Measurements from ENCODE around the gene APLP2.

Gene APLP2

GRCh38 chr11:130076778-130077481, 7.2 kb downstream of the APLP2 start:
- H3K4me3 ChIP-seq (ENCODE audit: low read depth, low read length) = no peak overlapping the region
- TF ChIP-seq, protein P1, sequence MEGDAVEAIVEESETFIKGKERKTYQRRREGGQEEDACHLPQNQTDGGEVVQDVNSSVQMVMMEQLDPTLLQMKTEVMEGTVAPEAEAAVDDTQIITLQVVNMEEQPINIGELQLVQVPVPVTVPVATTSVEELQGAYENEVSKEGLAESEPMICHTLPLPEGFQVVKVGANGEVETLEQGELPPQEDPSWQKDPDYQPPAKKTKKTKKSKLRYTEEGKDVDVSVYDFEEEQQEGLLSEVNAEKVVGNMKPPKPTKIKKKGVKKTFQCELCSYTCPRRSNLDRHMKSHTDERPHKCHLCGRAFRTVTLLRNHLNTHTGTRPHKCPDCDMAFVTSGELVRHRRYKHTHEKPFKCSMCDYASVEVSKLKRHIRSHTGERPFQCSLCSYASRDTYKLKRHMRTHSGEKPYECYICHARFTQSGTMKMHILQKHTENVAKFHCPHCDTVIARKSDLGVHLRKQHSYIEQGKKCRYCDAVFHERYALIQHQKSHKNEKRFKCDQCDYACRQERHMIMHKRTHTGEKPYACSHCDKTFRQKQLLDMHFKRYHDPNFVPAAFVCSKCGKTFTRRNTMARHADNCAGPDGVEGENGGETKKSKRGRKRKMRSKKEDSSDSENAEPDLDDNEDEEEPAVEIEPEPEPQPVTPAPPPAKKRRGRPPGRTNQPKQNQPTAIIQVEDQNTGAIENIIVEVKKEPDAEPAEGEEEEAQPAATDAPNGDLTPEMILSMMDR (IDR thresholded peaks at IDR 0.05; ENCODE audit: borderline replicate concordance, insufficient read depth, low read depth, low read length) = no peak

GRCh38 chr11:130077671-130078070, 8.0 kb downstream of the APLP2 start:
- no peak overlapping the region for H3K4me3 ChIP-seq (ENCODE audit: low read depth, low read length)
- TF ChIP-seq, protein P1 (IDR thresholded peaks at IDR 0.05; ENCODE audit: borderline replicate concordance, insufficient read depth, low read depth, low read length) = no peak

- TF ChIP-seq, protein P1 (IDR thresholded peaks at IDR 0.05; ENCODE audit: borderline replicate concordance, insufficient read depth, low read depth, low read length) = no peak
- no peak overlapping the region for H3K4me3 ChIP-seq (ENCODE audit: low read depth, low read length)
Observed at GRCh38 chr11:130078080-130078479, 8.4 kb downstream of the APLP2 start.

DNA sequence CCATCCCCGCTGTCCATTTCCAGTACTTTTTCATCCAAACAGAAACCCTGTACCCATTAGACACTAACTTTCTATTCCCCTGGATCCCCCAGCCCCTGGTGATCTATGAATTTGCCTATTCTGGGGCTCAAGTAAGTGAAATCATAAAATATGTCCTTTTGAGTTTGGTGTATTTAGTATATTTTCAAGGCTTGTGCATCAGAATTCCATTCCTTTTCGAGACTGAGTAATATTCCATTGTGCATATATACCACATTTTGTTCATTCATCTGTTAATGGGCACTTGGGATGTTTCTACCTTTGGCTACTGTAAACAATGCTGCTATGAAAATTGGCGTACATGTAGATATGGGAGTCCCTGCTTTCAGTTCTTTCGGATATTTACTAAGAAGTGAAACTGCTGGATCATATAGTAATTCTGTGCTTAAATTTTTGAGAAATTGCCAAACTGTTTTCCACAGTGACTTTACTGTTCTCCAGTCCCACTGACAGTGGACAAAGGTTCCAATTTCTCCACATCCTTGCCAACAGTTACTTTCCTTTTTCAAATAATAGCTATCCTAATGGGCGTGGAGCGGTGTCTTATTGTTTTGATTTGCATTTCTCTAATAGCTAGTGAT, 16.1 kb downstream of the APLP2 start:
- no peak overlapping the region for H3K4me3 ChIP-seq (ENCODE audit: low read depth, low read length)
- TF ChIP-seq, protein P1 (IDR thresholded peaks at IDR 0.05; ENCODE audit: borderline replicate concordance, insufficient read depth, low read depth, low read length) = no peak

DNA sequence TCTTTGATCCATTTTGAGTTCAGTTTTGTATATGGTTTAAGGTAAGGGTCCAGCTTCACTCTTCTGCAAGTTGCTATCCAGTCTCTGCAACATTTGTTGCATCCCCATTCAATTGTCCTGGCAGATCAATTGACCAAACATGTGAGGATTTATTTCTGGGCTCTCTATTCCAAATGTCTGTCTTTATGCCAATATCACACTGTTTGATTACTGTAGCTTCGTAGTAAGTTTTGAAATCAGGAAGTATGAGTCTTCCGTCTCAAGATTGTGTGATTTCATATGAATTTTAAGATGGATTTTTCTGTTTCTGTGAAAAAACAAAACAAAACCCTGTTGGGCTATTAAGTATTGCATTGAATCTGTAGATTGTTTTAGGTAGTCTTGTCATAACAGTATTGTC, 17.0 kb downstream of the APLP2 start:
- no peak overlapping the region for H3K4me3 ChIP-seq (ENCODE audit: low read depth, low read length)
- TF ChIP-seq, protein P1 (IDR thresholded peaks at IDR 0.05; ENCODE audit: borderline replicate concordance, insufficient read depth, low read depth, low read length) = no peak

GRCh38 chr11:130087294-130087926, 17.7 kb downstream of the APLP2 start:
- TF ChIP-seq, protein P1 (IDR thresholded peaks at IDR 0.05; ENCODE audit: borderline replicate concordance, insufficient read depth, low read depth, low read length) = no peak
- no peak overlapping the region for H3K4me3 ChIP-seq (ENCODE audit: low read depth, low read length)

Measured in GM12875 (cell line).